GM12878 (cell line): ENCODE data around the gene DRAP1. TPM values are rescaled to one million over a fixed set of nuclear protein-coding genes. Genes with fewer than 3 reads are reported as not detected.

Experiments used
- ASH2L ChIP-seq: fragments of 300-600, 200-600 bp; sonication (generic); IDR thresholded peaks from 2 replicates; pipeline ENCODE4 v1.6.1; 2017; ENCODE audit warnings: low read depth, mild to moderate bottlenecking, borderline replicate concordance
- BHLHE40 ChIP-seq, 2 experiments: fragments of 450-650 bp in 1 of 2; IDR thresholded peaks; 2 replicates each; pipeline ENCODE4 v1.6.1; 2011 to 2017; ENCODE audit warnings: low read depth in 2 of 2, borderline replicate concordance in 1 of 2, improper control_type of control experiment in 1 of 2, low read length in 1 of 2, mild to moderate bottlenecking in 1 of 2
- BRCA1 ChIP-seq: IDR thresholded peaks from 2 replicates; pipeline ENCODE4 v1.6.1; 2011; ENCODE audit warnings: low read depth, low read length, improper control_type of control experiment
- CBFB ChIP-seq: IDR thresholded peaks from 2 replicates; pipeline ENCODE4 v1.6.1; 2016; ENCODE audit warnings: antibody characterized with exemption, low read depth
- CHD1 ChIP-seq: IDR thresholded peaks from 2 replicates; pipeline ENCODE4 v1.6.1; 2012; ENCODE audit warnings: low read depth, low read length, improper control_type of control experiment
- CREM ChIP-seq: IDR thresholded peaks from 2 replicates; pipeline ENCODE4 v1.6.1; 2014; ENCODE audit warnings: antibody characterized with exemption, low read depth
- DPF2 ChIP-seq: fragments of 450-650 bp; IDR thresholded peaks from 2 replicates; pipeline ENCODE4 v1.6.1; 2017; ENCODE audit warnings: mild to moderate bottlenecking
- FOS ChIP-seq: IDR thresholded peaks from 3 replicates; pipeline ENCODE4 v1.6.1; 2011; ENCODE audit warnings: borderline replicate concordance; ENCODE audit not compliant: insufficient read length; ENCODE audit errors: extremely low read depth
- GATAD2B ChIP-seq: fragments of 450-650 bp; conservative IDR thresholded peaks from 2 replicates; pipeline ENCODE4 v1.6.1; 2017; ENCODE audit warnings: low read depth, mild to moderate bottlenecking, moderate library complexity
- HDGF ChIP-seq: fragments of 450-650 bp; IDR thresholded peaks from 2 replicates; pipeline ENCODE4 v1.6.1; 2016; ENCODE audit warnings: antibody characterized with exemption
- JUNB ChIP-seq: IDR thresholded peaks from 2 replicates; pipeline ENCODE4 v1.6.1; 2016; ENCODE audit warnings: antibody characterized with exemption, mild to moderate bottlenecking
- KLF5 ChIP-seq: fragments of 450-650 bp; IDR thresholded peaks from 2 replicates; pipeline ENCODE4 v1.6.1; 2014; ENCODE audit warnings: mild to moderate bottlenecking; ENCODE audit not compliant: partially characterized antibody
- NBN ChIP-seq: fragments of 450-650 bp; IDR thresholded peaks from 2 replicates; pipeline ENCODE4 v1.6.1; 2016
- NR2F1 ChIP-seq: fragments of 450-650 bp; conservative IDR thresholded peaks from 2 replicates; pipeline ENCODE4 v1.6.1; 2017; ENCODE audit warnings: mild to moderate bottlenecking
- PAX5 ChIP-seq: IDR thresholded peaks from 2 replicates; pipeline ENCODE4 v1.6.1; 2011; ENCODE audit warnings: low read depth, low read length, borderline replicate concordance
- PBX3 ChIP-seq: IDR thresholded peaks from 2 replicates; pipeline ENCODE4 v1.6.1; 2011; ENCODE audit warnings: mild to moderate bottlenecking, low read depth, low read length, moderate library complexity; ENCODE audit not compliant: insufficient replicate concordance
- RAD21 ChIP-seq: IDR thresholded peaks from 2 replicates; pipeline ENCODE4 v1.6.1; 2011; ENCODE audit warnings: mild to moderate bottlenecking, low read depth, low read length, moderate library complexity; ENCODE audit not compliant: insufficient read depth
- RFX5 ChIP-seq: IDR thresholded peaks from 2 replicates; pipeline ENCODE4 v1.6.1; 2011; ENCODE audit warnings: low read depth, low read length, improper control_type of control experiment
- SIN3A ChIP-seq: IDR thresholded peaks from 2 replicates; pipeline ENCODE4 v1.6.1; 2012; ENCODE audit warnings: low read depth, low read length, improper control_type of control experiment
- SP1 ChIP-seq: IDR thresholded peaks from one replicate; pipeline ENCODE4 v1.6.1; 2011; ENCODE audit warnings: low read depth, low read length
- STAT3 ChIP-seq: IDR thresholded peaks from 2 replicates; pipeline ENCODE4 v1.6.1; 2011; ENCODE audit warnings: low read depth, low read length, improper control_type of control experiment
- SUPT20H ChIP-seq: IDR thresholded peaks from 2 replicates; pipeline ENCODE4 v1.6.1; 2011; ENCODE audit warnings: low read depth, mild to moderate bottlenecking, low read length, moderate library complexity, borderline replicate concordance; ENCODE audit not compliant: control insufficient read depth
- TBL1XR1 ChIP-seq: IDR thresholded peaks from 2 replicates; pipeline ENCODE4 v1.6.1; 2012; ENCODE audit warnings: low read depth, low read length, improper control_type of control experiment
- YY1 ChIP-seq: IDR thresholded peaks from 2 replicates; pipeline ENCODE4 v1.6.1; 2011; ENCODE audit warnings: low read depth, mild to moderate bottlenecking, low read length
- ZBED1 ChIP-seq: IDR thresholded peaks from 2 replicates; pipeline ENCODE4 v1.6.1; 2016; ENCODE audit warnings: borderline replicate concordance
- ZNF622 ChIP-seq: fragments of 450-650 bp; IDR thresholded peaks from 2 replicates; pipeline ENCODE4 v1.6.1; 2017; ENCODE audit warnings: mild to moderate bottlenecking, inconsistent platforms
- polyA plus RNA-seq, 11 experiments: library from polyadenylated mRNA; depleted of rRNA in 4 of 11; unstranded in 6 of 11; stranded (reverse) in 5 of 11; fragments of >200 nt; fragmentation: Nextera tagmentation in 4 of 11; fragmentation: Illumina TruSeq in 1 of 11; extraction: Ambion mirVana in 4 of 11; extraction: Trizol in 1 of 11; gene quantifications; 1 replicate in 1 of 11; 2 replicates in 10 of 11; pipeline versions ENCODE4 v1.2.1 to v1.2.3, GENCODE V29; 2011 to 2016; ENCODE audit warnings: inconsistent platforms in 2 of 11, missing spikeins in 2 of 11, low read depth in 1 of 11
- total RNA-seq, 4 experiments: library from RNA; depleted of rRNA in 3 of 4; stranded (reverse); fragments of >200 nt in 3 of 4; fragmentation: Illumina TruSeq in 1 of 4; extraction: Trizol in 1 of 4; gene quantifications; 2 replicates each; pipeline versions ENCODE4 v1.2.1 to v1.2.3, GENCODE V29; 2013 to 2021
- TF ChIP-seq, protein P1 (sequence below): IDR thresholded peaks from 2 replicates; pipeline ENCODE4 v1.6.1; 2011; ENCODE audit warnings: borderline replicate concordance, low read depth, mild to moderate bottlenecking, moderate library complexity, low read length; ENCODE audit not compliant: insufficient read depth, poor library complexity, severe bottlenecking

Gene DRAP1
- total and polyA plus RNA-seq, 10 of the 15 experiments (the other 5 are each of a cell fraction or from before 2014, with no cell fraction given) = 9.4 to 163 (median 114) TPM

- TF ChIP-seq FOS (no peak), STAT3 (no peak), NR2F1 (peak; percentile 77), ZBED1 (no peak), GATAD2B (peak; percentile 55; the same call in 1 of the 2 replicates), BRCA1 (no peak), CBFB (no peak), JUNB (no peak), CHD1 (no peak), KLF5 (no peak), SIN3A (no peak; the same call in 1 of the 2 replicates), TBL1XR1 (0 out of 2 replicates have a peak, but pooled peaks have one; percentile 18), NBN (0 out of 2 replicates have a peak, but pooled peaks have one; percentile 35), RFX5 (0 out of 2 replicates have a peak, but pooled peaks have one; percentile 36), HDGF (peak; percentile 83; the same call in 1 of the 2 replicates), ZNF622 (no peak), SUPT20H (no peak), YY1 (peak; percentile 88), PBX3 (no peak), DPF2 (0 out of 2 replicates have a peak, but pooled peaks have one; percentile 3), RAD21 (peak; percentile 93), ASH2L (no peak), SP1 (no peak), CREM (peak; percentile 53; the same call in 1 of the 2 replicates), PAX5 (0 out of 2 replicates have a peak, but pooled peaks have one; percentile 6), BHLHE40 (IDR thresholded peaks at IDR 0.05; ENCODE audit: borderline replicate concordance in 1 of 2, low read depth in 2 of 2, low read length in 1 of 2) (peak in 1 of 2 experiments; percentile 36; a peak in 1 of 4 replicates)
- TF ChIP-seq, protein P1, sequence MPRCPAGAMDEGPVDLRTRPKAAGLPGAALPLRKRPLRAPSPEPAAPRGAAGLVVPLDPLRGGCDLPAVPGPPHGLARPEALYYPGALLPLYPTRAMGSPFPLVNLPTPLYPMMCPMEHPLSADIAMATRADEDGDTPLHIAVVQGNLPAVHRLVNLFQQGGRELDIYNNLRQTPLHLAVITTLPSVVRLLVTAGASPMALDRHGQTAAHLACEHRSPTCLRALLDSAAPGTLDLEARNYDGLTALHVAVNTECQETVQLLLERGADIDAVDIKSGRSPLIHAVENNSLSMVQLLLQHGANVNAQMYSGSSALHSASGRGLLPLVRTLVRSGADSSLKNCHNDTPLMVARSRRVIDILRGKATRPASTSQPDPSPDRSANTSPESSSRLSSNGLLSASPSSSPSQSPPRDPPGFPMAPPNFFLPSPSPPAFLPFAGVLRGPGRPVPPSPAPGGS = no peak
These were observed 34.5 kb upstream of the DRAP1 start (continued) for GRCh38 chr11:65884716-65885092.
